Loucy (cell line): ENCODE results near the gene FAAH.
A peak's percentile ranks its signal among the peaks of the same experiment; 100 is the strongest.

Experiments
- H2AFZ ChIP-seq: fragments of 200-600 bp; sonication (generic); 2 replicates; pipeline ENCODE4 v1.6.0; 2016; ENCODE audit warnings: antibody characterized with exemption, mild to moderate bottlenecking, low read length, moderate library complexity
- H3F3A ChIP-seq: fragments of 200-600 bp; 2 replicates; pipeline ENCODE4 v1.6.0; 2016; ENCODE audit warnings: antibody characterized with exemption, low read depth, mild to moderate bottlenecking
- H3K27me3 ChIP-seq: fragments of 200-600 bp; sonication (generic); 2 replicates; pipeline ENCODE4 v1.6.1; 2014; ENCODE audit warnings: low read length, mild to moderate bottlenecking; ENCODE audit not compliant: insufficient read depth, poor library complexity, severe bottlenecking
- H3K36me3 ChIP-seq: fragments of 200-600 bp; sonication (generic); 2 replicates; pipeline ENCODE4 v1.6.1; 2016; ENCODE audit warnings: low read length; ENCODE audit not compliant: insufficient read depth
- H3K4me1 ChIP-seq: fragments of 200-600 bp; sonication (generic); 2 replicates; pipeline ENCODE4 v1.5.1; 2014; ENCODE audit warnings: low read length, mild to moderate bottlenecking; ENCODE audit not compliant: insufficient read depth, poor library complexity, severe bottlenecking
- H3K4me2 ChIP-seq: fragments of 200-600 bp; sonication (generic); 2 replicates; pipeline ENCODE4 v1.6.0; 2014; ENCODE audit warnings: antibody characterized with exemption, low read length, low read depth, mild to moderate bottlenecking; ENCODE audit not compliant: poor library complexity, severe bottlenecking
- H3K4me3 ChIP-seq: fragments of 200-600 bp; sonication (generic); 2 replicates; pipeline ENCODE4 v1.5.1; 2014; ENCODE audit warnings: low read length, mild to moderate bottlenecking, mixed read lengths; ENCODE audit not compliant: poor library complexity, severe bottlenecking
- H3K79me2 ChIP-seq: fragments of 200-600 bp; sonication (generic); 2 replicates; pipeline ENCODE4 v1.6.1; 2014; ENCODE audit warnings: low read length; ENCODE audit not compliant: insufficient read depth
- H3K9ac ChIP-seq: fragments of 200-600 bp; sonication (generic); 2 replicates; pipeline ENCODE4 v1.6.0; 2014; ENCODE audit warnings: mild to moderate bottlenecking, low read depth, low read length, moderate library complexity; ENCODE audit not compliant: poor library complexity, severe bottlenecking
- H3K9me2 ChIP-seq: fragments of 200-600 bp; sonication (generic); replicated peaks from 2 replicates; pipeline ENCODE4 v1.6.1; 2016; ENCODE audit warnings: low read depth, low read length, mixed read lengths
- H3K9me3 ChIP-seq: fragments of 200-600 bp; sonication (generic); 2 replicates; pipeline ENCODE4 v1.6.1; 2014; ENCODE audit warnings: mild to moderate bottlenecking, antibody characterized with exemption, low read length, low read depth; ENCODE audit not compliant: insufficient read depth
- H4K20me1 ChIP-seq: fragments of 200-600 bp; sonication (generic); 2 replicates; pipeline ENCODE4 v1.6.0; 2014; ENCODE audit warnings: antibody characterized with exemption, low read length, mild to moderate bottlenecking; ENCODE audit not compliant: insufficient read depth, poor library complexity, severe bottlenecking
- EZH2phosphoT487 ChIP-seq: fragments of 200-600 bp; IDR thresholded peaks from 2 replicates; pipeline ENCODE4 v1.6.1; 2018; ENCODE audit warnings: antibody characterized with exemption, mild to moderate bottlenecking, moderate library complexity, borderline replicate concordance
- TF ChIP-seq, protein P1 (sequence below): fragments of 200-600 bp; sonication (generic); conservative IDR thresholded peaks from 2 replicates; pipeline ENCODE4 v1.5.1; 2014; ENCODE audit warnings: mild to moderate bottlenecking, antibody characterized with exemption, low read length

The FAAH gene

DNA sequence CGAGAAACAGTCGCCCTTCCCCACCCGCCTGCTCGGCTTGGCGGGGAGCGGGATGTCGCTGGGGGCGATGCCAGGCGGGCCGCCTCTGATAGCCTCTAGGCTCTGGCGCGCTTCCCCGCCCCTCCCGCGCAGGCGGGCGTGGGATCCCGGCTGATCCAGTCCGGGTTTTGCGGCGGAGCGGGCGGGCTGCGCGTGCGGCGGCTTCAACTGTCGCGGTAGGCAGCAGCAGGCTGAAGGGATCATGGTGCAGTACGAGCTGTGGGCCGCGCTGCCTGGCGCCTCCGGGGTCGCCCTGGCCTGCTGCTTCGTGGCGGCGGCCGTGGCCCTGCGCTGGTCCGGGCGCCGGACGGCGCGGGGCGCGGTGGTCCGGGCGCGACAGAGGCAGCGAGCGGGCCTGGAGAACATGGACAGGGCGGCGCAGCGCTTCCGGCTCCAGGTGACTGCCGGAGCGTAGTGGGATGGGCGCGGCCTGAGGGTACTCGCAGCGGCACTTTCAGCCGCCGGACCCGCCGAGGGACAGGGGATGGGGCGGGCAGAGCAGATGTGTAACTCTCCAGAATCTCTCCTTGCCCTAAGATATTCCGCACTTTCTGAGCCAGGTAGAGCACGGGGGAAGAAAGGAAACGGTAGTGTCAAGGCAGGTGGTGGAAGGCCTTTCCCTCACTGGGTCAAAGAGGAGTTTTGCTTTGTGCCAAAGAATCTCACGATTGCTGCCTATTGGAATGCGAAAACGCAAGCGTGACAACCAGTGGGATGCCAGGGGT, at the start of gene FAAH:
FAAH (plus strand) TSS at position 210 of the 764 bp plus-strand sequence; CDS start at position 242, 32 bp downstream.
- Histone ChIP-seq H2AFZ (no peak within 1 kb of the TSS), H4K20me1 (no peaks in the 10 kb centered on the region), H3K79me2 (no peaks in the 10 kb centered on the region), H3K27me3 (no peaks in the 10 kb centered on the region), H3K9me2 (no peaks in the 10 kb centered on the region), H3K4me2 (no peak within 1 kb of the TSS), H3K9me3 (no peaks in the 10 kb centered on the region), H3F3A (no peaks in the 10 kb centered on the region), H3K36me3 (no peaks in the 10 kb centered on the region), H3K9ac (no peak within 1 kb of the TSS), H3K4me3 (no peak within 1 kb of the TSS), H3K4me1 (peaks cover 2% of the 10 kb centered on the region)
- TF ChIP-seq EZH2phosphoT487 = no peak
- TF ChIP-seq, protein P1, sequence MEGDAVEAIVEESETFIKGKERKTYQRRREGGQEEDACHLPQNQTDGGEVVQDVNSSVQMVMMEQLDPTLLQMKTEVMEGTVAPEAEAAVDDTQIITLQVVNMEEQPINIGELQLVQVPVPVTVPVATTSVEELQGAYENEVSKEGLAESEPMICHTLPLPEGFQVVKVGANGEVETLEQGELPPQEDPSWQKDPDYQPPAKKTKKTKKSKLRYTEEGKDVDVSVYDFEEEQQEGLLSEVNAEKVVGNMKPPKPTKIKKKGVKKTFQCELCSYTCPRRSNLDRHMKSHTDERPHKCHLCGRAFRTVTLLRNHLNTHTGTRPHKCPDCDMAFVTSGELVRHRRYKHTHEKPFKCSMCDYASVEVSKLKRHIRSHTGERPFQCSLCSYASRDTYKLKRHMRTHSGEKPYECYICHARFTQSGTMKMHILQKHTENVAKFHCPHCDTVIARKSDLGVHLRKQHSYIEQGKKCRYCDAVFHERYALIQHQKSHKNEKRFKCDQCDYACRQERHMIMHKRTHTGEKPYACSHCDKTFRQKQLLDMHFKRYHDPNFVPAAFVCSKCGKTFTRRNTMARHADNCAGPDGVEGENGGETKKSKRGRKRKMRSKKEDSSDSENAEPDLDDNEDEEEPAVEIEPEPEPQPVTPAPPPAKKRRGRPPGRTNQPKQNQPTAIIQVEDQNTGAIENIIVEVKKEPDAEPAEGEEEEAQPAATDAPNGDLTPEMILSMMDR = no peak

DNA sequence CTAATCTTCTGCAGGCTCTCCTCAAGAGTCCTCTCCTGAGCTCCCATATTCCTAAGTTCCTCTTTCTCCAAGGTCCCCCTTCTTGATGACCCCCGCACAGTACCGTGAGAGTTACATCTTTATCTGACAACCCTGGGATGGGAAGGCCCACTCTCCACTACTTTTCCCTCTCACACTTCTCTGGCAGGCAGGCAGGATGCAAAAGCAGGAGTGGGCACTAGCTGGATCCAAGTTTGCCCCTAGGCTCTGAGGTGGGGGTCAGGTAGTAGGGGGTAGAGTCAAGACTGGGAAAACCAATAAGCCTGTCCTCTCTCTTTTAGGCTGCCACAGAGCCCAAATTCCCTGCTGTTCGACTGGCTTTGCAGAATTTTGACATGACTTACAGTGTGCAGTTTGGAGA, 49.6 kb upstream of the FAAH start:
- Histone ChIP-seq H2AFZ (no peak overlapping the region), H3F3A (no peaks in the 10 kb centered on the region), H3K36me3 (peaks cover 8% of the 10 kb centered on the region; the same call in 1 of the 2 replicates), H3K4me2 (peak overlapping the region; percentile 100), H4K20me1 (peaks cover 22% of the 10 kb centered on the region), H3K79me2 (peaks cover 50% of the 10 kb centered on the region), H3K4me1 (peaks cover 42% of the 10 kb centered on the region), H3K9ac (peak overlapping the region; percentile 4), H3K9me3 (no peaks in the 10 kb centered on the region), H3K27me3 (no peaks in the 10 kb centered on the region), H3K9me2 (no peaks in the 10 kb centered on the region), H3K4me3 (no peak overlapping the region)
- no peak for TF ChIP-seq EZH2phosphoT487
- TF ChIP-seq, protein P1 = no peak

DNA sequence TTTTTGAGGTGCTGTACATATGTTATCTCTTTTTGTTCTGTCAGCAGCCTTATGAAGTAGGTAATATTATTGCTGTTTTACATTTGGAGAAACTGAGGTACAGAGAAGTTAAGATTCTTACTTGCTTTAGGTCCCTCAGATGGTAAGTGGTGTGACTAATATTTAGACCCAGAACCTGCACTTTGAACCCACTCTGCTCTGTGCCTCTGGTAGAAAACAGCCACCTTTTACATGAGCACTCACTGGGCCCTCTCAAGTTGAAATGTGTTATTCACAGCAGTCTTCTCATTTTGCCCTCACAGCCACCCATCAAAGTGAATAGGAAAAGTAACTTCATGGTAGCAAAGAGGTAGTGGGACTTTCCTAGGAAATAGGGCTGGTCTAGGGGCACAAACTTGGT, 48.8 kb upstream of the FAAH start:
- Histone ChIP-seq H3K36me3 (peaks cover 16% of the 10 kb centered on the region; the same call in 1 of the 2 replicates), H3K4me3 (no peak overlapping the region), H3K9me2 (no peaks in the 10 kb centered on the region), H3K79me2 (peaks cover 47% of the 10 kb centered on the region), H3K9ac (peak overlapping the region; percentile 4), H3K4me1 (peaks cover 37% of the 10 kb centered on the region), H4K20me1 (peaks cover 22% of the 10 kb centered on the region), H3K9me3 (no peaks in the 10 kb centered on the region), H3F3A (no peaks in the 10 kb centered on the region), H3K27me3 (no peaks in the 10 kb centered on the region), H2AFZ (no peak overlapping the region), H3K4me2 (peak overlapping the region; percentile 100)
- TF ChIP-seq, protein P1 = no peak
- TF ChIP-seq EZH2phosphoT487 = no peak
